HG02678 (cell line): ENCODE data around the gene HDAC9.

Source experiments
- ATAC-seq: cut with Tn5 transposase; IDR thresholded peaks from one replicate; pipeline ENCODE4 v1.9.1; 2021; ENCODE audit warnings: mild to moderate bottlenecking, moderate library complexity; ENCODE audit not compliant: unreplicated experiment

The HDAC9 gene

DNA sequence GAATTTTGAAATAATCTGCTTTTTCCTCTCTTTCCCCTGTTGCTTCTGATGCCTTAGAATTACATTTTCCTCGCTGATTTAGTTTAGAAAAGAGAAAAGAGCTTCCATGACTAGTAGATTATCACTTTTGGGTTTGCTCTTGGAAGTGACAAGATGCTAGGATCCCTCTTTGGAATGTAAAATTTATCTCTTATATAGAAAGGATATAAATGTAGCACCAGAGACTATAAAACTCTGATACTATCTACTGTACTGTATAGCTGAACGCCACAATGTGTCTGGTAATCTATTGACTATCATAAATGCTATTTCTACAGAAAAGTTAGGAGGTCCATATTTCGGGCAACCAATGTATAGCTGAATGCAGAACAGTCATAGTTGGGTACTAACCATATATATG lies 1.1 kb upstream of the HDAC9 start:
- ATAC-seq, result no peak

GRCh38 chr7:18494821-18495408 lies 634 bp upstream of the HDAC9 start:
- peak; percentile 38 for ATAC-seq

GRCh38 chr7:18496341-18496700 lies 772 bp downstream of the HDAC9 start:
- ATAC-seq, result no peak

DNA sequence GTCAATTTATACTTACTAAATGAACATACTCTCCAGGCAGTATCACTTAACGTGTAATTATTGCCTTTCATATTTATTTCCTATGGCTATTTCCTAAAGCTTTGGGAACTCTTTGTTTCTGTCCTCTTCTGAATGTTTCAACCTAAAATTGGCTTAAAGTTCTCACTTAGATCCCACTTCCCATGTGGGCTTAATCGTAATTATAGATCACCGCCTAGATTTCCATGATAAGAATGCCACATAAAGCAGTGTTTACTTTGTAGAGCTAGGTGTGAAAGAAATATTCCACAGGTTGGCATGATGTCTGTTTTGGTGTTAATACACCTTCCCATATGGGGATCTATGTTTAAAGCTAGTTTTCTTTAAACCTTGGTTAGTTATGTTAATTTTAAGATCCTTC lies 1.5 kb downstream of the HDAC9 start:
- ATAC-seq, result no peak

GRCh38 chr7:18497800-18498199 lies 2.3 kb downstream of the HDAC9 start:
- no peak for ATAC-seq

DNA sequence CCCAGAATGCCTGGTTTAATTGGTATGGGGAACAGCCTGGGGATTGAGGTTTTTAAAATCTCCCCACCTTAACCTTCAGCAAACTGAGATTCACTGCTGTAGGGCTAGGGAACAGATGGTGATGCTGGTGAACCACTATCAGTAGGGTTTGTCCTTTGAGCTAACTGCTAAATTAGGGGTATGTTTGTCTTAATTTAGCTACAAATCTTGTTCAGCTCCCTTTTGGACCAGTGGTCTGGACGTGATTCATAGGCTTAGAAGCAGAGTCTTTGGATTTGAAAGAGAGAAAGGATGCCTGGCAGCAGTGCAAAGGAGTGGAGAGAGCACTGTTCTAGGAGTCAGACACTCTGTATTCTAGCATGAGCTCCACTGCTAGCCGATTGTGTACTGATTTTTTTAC lies 2.8 kb downstream of the HDAC9 start:
- ATAC-seq, result no peak

DNA sequence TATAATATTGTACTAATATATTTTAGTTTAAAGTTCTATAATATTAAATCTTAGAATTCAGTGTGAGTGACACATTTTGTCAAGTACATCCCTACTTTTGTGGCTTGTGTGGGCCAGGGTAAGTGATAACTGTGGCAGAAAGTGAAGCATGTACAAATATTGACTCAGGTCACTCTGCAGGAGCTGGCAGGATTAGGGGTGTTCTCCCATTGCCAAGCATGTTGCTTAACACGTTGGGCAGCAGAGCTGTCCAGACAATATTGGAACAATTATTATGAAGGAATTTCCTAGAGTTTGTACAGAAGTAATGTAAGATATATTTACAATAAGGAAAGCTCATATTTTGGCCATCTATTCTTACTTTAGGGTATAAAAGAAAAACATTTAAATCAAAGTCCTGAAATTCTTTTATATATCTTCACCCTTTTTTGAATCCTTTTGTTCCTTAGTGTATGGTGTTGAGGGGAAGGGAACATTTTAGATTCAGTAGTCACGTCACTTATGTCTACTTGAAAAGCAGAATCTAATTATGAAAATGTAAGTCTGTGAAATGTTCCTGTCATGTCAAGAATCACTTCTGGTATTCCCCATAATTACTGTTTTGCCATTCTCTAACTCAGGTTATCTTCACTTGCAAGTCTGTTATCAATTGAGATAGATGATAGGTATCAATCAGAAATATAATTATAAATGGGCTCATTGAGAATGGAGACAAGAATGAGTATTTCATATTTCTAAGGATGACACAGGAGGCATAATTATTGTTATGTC lies 4.0 kb downstream of the HDAC9 start:
- no peak for ATAC-seq

- ATAC-seq, result no peak
Observed at GRCh38 chr7:18503126-18503866, 7.7 kb downstream of the HDAC9 start.

GRCh38 chr7:18504965-18505364 lies 9.4 kb downstream of the HDAC9 start:
- ATAC-seq, result no peak

DNA sequence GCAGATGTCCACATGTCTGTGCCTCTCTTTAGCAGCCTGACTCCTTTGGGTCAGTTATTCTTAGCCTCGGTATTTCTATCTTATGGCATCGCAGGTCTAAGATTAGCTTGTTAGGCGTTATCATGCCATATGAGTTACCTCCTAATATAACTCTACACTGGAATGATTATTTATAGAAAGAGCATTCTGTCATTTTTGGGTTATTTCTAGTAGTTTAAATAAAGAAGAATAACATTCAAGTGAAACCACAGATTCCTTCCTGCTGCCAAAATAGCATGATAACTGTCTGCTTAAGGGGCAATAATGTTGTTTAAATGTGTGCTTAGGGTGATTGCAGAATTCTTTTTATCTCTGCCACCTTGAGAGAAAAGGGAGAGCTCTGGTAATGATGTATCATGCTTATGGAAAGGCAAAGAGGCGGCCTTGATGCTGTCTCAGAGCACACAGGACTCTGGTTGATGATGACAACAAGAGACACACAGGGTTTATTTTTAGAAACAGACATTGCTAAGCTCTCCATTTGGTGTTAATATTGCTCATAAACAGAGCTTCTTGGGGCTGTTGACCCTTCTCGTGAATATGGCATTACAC lies 10.4 kb downstream of the HDAC9 start:
- ATAC-seq, result peak; percentile 48

DNA sequence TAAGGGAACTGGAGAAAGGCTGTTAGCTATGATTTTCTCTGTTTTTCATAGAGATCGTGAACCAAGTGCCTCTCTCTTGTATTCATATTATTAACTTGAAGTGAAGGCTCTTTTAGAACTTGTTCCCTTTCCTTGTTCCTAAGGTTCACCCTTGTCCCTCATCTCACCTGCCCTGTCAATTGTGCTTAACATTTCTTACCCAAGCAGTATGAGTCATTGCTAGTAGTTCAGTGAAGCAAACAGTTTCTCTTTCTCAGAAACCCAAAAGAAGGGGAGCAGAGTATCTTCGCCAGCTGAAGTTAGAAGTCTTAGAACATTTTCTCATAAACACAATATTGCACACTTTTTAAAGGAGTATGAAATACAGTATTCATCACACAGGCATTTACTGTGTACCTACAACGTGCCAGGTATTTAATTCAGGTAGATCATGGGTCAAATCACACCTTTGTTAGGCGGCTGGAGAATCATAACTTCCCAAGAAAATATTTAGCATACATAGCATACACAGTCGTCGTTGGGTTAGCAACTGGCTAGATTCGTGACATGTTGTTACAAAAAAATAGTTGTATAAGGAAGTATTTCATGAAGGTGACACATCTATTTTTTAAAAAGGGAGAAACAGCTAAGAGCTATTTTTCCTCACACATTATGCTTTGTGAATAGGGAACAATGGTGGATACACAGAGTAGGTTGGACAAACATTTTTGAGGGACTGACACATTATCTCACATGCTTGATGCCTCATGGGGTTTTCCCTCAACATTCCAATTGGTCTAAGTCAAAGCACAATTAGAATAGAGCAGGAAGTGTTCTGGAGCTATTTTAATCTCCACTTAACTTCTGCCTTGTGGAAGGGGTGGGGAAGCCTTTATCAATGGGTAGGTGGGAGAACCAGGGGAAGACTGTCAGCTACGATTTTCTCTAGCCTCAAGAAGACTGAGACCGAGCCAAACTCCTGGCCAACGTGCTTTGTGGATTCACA lies 13.2 kb downstream of the HDAC9 start:
- peak; percentile 87 for ATAC-seq

DNA sequence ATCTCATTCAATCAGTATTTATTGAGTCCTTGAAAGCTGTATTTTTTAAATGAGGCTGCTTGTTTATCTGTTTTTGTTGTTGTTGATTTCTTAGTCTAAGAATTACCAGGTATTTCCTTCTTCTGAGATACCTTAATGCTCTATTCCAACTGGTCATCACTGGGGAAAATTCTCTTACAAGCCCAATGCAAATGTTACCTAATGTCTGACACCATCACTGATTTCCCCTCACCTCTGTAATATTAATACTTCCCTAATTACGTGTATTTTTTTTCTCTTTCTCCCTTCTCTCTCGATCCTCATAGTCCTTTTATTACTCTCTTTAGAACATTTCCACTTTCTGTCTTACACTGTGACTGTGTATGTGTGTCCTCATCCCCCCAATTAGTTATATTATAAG lies 13.9 kb downstream of the HDAC9 start:
- peak; percentile 20 for ATAC-seq

GRCh38 chr7:18511351-18512140 lies 16.0 kb downstream of the HDAC9 start:
- ATAC-seq, result no peak

- ATAC-seq, result no peak
Observed at GRCh38 chr7:18513343-18513742, 17.8 kb downstream of the HDAC9 start.

GRCh38 chr7:18515067-18515466 lies 19.5 kb downstream of the HDAC9 start:
- ATAC-seq, result no peak

DNA sequence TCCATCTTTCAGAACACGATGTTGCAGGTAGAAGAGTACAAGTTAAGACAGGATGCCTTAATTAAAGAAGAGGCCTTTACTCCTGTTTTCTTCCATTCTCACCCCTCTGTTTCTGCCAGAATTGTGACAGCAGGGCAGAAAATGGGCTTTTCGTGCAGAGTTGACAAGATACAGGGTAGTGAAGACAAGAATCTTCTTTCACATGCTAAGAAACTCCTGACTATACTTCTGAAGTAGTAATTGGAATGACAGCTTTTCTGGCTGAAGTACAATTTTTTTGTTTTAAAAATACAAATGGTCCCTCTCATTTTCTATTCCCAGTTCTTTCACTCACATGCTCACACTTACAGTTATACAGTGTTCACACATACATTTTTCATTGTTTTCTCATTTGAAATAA lies 22.1 kb downstream of the HDAC9 start:
- ATAC-seq, result no peak

DNA sequence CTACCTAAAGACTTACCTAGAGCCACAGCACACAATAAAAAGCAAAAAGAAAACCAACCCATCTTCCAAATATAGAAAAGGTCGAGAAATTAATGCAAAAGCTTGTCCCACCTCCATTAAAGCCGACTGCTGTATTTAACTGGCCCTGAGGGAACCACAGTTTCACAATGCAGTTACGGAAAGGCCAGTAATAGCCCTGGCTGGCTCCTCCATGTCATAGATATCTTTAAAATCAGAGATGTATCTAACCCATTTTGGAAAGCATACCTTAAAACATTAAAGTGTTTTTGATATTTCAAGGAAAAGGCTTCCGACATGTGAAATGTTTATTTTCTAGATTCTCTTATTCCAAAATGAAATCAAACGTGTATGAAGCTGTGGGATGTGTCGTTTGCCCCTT lies 23.0 kb downstream of the HDAC9 start:
- no peak for ATAC-seq

DNA sequence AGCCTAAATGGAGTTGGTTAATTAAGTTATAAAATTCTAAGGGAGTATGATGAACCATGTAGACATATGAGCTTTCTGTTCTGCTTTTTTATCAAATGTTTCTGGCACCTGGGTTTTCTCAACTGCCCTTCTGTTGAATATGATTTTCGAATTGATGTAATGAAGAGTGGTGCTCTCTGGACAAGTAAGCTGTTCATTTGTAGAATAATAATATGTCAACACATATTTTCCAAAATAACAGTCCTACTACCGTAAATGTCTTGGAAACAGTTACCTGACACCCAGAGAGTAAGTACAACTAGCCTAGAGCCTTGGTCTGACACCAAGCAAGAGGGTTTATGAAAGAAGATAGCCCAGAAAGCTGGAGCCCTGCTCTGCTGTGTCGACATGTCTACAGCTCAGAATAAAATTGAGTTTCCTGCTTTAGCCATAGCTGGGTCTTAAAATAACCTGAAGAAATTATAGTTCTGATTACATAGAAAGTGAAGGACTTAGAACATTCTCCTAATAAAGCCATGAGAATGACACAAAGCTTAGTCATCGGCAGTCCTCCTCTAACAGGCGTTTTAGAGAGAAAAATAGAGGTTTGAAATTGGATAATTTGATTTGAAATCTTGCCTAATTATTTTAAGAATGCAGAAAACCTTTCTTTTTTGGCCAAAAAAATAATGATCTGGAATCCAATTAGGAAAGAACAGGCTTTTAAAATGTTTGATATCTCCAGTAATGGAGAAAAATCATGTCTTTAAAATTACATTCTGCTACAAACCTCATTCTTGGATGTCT lies 25.1 kb downstream of the HDAC9 start:
- peak; percentile 72 for ATAC-seq

DNA sequence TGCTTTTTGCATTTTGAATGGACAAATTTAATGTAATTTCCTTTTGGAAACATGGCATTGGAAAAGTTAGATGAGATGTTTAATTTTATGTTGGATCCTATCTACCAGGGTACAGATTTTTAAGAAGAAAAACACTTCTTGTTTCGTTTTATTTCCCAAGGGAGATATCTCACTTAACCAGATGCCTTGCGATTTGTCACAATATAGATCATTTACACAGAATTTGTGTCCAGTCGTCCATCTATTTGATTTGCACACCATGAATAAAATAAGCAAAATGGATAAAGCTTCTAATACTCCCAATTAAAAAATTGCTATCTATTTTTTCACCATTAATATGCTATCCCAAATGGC lies 25.7 kb downstream of the HDAC9 start:
- ATAC-seq, result no peak
